ENCODE results near the gene DCAF5.

The DCAF5 gene

DNA sequence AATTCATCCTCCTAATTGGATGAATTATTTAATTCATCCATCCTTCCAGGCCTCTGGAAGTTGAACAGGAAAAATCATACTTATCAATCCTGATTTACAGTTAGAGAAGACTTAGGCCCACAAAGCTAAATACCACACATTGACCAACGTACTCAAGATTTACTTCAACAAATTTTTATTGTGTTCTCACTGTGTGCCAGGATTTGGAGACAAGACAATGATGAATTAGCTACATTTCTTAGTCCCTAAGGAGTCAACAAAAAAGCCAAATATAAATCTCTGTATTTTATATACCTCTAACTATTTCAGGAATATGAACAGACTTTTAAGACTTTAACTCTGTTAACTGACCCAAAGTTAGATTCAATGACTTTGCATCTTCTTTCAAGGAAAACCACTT is 63.9 kb downstream of the DCAF5 start:
- no peak overlapping the region for H3K27ac Mint-ChIP-seq
- H3K9me3 Mint-ChIP-seq: no peaks in the 10 kb centered on the region
- H3K36me3 Mint-ChIP-seq (ENCODE audit: low read depth): peaks cover 49% of the 10 kb centered on the region
- TF ChIP-seq, protein P1, sequence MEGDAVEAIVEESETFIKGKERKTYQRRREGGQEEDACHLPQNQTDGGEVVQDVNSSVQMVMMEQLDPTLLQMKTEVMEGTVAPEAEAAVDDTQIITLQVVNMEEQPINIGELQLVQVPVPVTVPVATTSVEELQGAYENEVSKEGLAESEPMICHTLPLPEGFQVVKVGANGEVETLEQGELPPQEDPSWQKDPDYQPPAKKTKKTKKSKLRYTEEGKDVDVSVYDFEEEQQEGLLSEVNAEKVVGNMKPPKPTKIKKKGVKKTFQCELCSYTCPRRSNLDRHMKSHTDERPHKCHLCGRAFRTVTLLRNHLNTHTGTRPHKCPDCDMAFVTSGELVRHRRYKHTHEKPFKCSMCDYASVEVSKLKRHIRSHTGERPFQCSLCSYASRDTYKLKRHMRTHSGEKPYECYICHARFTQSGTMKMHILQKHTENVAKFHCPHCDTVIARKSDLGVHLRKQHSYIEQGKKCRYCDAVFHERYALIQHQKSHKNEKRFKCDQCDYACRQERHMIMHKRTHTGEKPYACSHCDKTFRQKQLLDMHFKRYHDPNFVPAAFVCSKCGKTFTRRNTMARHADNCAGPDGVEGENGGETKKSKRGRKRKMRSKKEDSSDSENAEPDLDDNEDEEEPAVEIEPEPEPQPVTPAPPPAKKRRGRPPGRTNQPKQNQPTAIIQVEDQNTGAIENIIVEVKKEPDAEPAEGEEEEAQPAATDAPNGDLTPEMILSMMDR (IDR thresholded peaks at IDR 0.05; ENCODE audit: unreplicated experiment in 3 of 3): no peak
- H3K27me3 Mint-ChIP-seq (ENCODE audit: low read depth): no peaks in the 10 kb centered on the region
- no peaks in the 10 kb centered on the region for H3K4me1 Mint-ChIP-seq
- H3K4me3 Mint-ChIP-seq: no peak overlapping the region

DNA sequence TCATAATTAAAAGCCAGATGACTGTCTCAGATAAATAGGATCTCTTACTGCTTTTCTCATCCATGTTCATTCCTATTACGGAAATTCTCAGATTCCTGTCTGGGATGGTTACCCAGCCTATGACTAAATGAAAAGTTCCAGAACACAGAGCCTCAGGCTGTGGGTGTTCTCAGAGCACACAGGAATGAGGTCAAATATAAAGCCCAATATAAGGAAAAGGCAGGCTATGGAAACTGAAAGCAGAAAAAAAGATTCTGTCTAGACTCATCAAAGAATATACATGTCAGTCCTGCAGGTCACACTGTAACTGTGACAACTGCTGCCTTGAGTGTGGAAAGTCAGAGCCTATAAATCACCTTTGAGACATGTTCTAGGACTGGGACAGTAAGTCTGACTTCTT is 64.3 kb downstream of the DCAF5 start:
- Mint-ChIP-seq H3K9me3 (no peaks in the 10 kb centered on the region), H3K27ac (no peak overlapping the region), H3K27me3 (ENCODE audit: low read depth) (no peaks in the 10 kb centered on the region), H3K4me3 (no peak overlapping the region), H3K36me3 (ENCODE audit: low read depth) (peaks cover 52% of the 10 kb centered on the region), H3K4me1 (no peaks in the 10 kb centered on the region)
- TF ChIP-seq, protein P1 (IDR thresholded peaks at IDR 0.05; ENCODE audit: unreplicated experiment in 3 of 3): no peak

DNA sequence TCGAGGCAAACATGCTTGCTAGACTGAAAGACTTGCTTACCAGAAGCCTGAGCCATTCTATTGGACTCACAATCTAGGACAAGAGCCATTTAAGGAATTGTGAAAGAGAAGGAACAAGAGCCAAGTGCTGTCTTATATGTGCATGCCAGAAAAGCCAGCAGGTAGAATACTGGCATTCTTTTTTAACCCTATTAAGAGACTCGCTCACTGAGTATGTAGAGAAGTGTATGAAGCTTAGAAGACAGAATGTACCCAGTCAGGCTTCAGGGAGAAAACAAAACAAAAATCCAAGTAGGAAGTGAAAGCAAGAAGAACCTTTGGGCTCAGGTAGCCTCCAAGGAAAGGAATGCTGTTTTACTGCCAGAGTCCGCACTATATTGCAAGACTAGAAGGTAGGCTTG is 65.9 kb downstream of the DCAF5 start:
- no peak overlapping the region for H3K27ac Mint-ChIP-seq
- peaks cover 52% of the 10 kb centered on the region for H3K36me3 Mint-ChIP-seq (ENCODE audit: low read depth)
- H3K9me3 Mint-ChIP-seq: no peaks in the 10 kb centered on the region
- H3K4me3 Mint-ChIP-seq: no peak overlapping the region
- TF ChIP-seq, protein P1 (IDR thresholded peaks at IDR 0.05; ENCODE audit: unreplicated experiment in 3 of 3): no peak
- no peaks in the 10 kb centered on the region for H3K27me3 Mint-ChIP-seq (ENCODE audit: low read depth)
- H3K4me1 Mint-ChIP-seq: no peaks in the 10 kb centered on the region

DNA sequence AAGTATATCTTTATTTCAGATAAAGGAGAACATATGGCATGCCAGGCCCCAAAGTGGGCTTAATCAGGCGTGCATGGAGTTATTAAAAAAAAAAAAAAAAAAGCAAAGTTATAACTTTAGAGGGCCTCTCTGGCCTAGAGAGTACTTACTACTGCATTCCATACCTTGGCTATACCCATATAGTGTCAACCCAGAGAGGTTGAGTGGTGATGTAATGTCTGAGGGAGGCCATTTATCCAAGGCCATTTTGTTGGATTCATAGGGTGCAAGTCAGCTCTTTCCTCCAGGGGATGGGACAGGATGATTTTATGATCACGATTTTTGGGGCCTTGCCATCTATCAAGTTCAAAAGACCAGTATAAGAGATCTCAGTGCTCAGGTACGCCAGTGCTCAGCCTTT is 66.4 kb downstream of the DCAF5 start:
- no peaks in the 10 kb centered on the region for H3K4me1 Mint-ChIP-seq
- no peaks in the 10 kb centered on the region for H3K27me3 Mint-ChIP-seq (ENCODE audit: low read depth)
- no peak overlapping the region for H3K27ac Mint-ChIP-seq
- TF ChIP-seq, protein P1 (IDR thresholded peaks at IDR 0.05; ENCODE audit: unreplicated experiment in 3 of 3): no peak
- no peaks in the 10 kb centered on the region for H3K9me3 Mint-ChIP-seq
- H3K36me3 Mint-ChIP-seq (ENCODE audit: low read depth): peaks cover 50% of the 10 kb centered on the region
- no peak overlapping the region for H3K4me3 Mint-ChIP-seq

DNA sequence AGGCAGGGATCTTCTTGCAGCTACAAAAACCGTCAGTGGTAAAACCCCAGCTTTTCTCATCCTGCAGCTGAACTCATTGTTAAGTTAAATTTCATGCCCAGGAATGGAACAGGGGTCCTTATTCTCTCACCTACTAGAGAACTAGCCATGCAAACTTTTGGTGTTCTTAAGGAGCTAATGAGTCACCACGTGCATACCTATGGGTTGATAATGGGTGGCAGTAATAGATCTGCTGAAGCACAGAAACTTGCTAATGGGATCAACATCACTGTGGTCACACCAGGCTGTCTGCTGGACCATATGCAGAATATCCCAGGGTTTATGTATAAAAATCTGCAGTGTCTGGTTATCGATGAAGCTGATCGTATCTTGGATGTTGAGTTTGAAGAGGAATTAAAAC is 68.9 kb downstream of the DCAF5 start:
- H3K9me3 Mint-ChIP-seq: no peaks in the 10 kb centered on the region
- TF ChIP-seq, protein P1 (IDR thresholded peaks at IDR 0.05; ENCODE audit: unreplicated experiment in 3 of 3): no peak
- H3K27me3 Mint-ChIP-seq (ENCODE audit: low read depth): no peaks in the 10 kb centered on the region
- peaks cover 12% of the 10 kb centered on the region for H3K4me1 Mint-ChIP-seq
- H3K4me3 Mint-ChIP-seq: no peak overlapping the region
- H3K27ac Mint-ChIP-seq: no peak overlapping the region
- H3K36me3 Mint-ChIP-seq (ENCODE audit: low read depth): peaks cover 55% of the 10 kb centered on the region

DNA sequence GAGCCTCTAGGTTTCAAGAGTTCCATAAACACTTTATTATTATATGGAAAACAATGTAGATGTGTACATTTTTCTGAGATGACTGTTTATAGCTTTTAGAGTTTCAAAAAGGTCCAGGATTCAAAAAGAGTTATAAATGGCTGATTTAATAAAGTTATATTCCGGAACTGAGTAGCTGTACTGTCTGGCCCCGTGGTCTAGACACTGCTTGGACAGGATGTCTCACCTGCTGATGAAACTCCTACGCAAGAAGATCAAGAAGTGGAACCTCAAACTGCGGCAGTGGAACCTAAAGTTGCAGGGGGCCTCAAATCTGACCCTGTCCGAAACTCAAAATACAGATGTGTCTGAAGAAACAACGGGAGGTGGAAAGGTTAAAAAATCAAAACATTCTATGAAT is 69.7 kb downstream of the DCAF5 start:
- TF ChIP-seq, protein P1 (IDR thresholded peaks at IDR 0.05; ENCODE audit: unreplicated experiment in 3 of 3): no peak
- no peaks in the 10 kb centered on the region for H3K27me3 Mint-ChIP-seq (ENCODE audit: low read depth)
- H3K9me3 Mint-ChIP-seq: no peaks in the 10 kb centered on the region
- H3K36me3 Mint-ChIP-seq (ENCODE audit: low read depth): peaks cover 55% of the 10 kb centered on the region
- no peak overlapping the region for H3K27ac Mint-ChIP-seq
- H3K4me1 Mint-ChIP-seq: peaks cover 19% of the 10 kb centered on the region
- no peak overlapping the region for H3K4me3 Mint-ChIP-seq
